ENCODE measurements around the gene IFT43. TPM values are rescaled to one million over a fixed set of nuclear protein-coding genes. Genes with fewer than 3 reads are reported as not detected.
A peak's percentile ranks its signal among the peaks of the same experiment; 100 is the strongest.

The IFT43 gene
- total RNA-seq, result 28.2 TPM

DNA sequence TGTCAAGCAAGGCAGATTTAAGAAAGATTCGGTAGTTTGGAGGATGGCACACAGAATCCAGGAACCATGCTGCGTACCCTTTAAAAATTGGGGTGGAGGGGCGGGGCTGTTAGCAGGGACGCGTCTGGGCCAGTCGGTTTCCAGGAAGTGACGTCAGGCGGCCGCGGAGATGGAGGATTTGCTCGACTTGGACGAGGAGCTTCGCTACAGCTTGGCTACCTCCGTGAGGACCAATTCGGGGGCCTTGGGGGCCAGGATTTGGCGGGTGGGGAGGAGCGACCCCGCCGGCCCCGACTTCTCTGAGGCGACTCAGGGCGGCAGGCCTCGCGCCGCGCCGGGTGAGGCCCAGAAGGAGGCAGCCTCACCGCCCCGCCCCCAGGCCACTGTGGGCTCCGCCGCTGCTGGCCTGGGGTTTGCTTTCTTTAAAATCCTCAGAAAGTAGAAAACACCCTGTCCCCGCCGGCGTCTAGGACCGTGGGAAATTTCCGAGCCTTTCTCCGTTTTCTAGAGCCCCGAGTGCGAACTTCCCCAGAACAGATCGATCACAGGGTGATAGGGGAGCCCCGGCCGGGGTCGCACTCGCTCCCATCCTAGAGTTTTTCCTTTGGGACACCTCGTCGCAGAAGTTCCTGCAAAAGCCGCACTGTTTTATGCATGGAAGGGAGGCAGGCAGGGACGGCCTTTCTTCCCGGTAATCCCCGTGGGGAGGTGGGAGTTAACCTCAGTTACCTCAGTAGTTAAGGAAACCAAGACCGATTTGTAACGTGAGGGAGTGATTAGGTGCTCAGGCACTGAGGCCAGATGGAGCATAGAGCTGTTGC is at the start of gene IFT43:
TSS of gene IFT43 (plus strand) at position 146 of the 821 bp plus-strand sequence. CDS start at position 170, 24 bp downstream.
- peak; percentile 85 for DNase-seq

DNA sequence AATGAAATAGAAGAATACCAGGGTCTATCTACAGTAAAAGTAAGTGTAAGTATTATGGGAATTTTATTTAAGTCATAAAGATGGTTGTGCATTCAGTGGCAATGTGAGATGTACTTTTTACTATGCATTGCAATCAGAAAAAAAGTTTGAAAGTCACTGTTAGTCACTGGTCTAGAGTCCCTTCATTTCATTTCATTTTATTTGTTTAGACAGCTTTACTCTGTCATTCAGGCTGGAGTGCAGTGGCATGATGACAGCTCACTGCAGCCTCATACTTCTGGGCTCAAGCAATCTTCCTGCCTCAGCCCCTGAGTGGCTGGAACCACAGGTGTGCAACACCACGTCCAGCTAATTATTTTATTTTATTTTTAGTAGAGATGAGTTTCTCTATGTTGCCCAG is 46.4 kb upstream of the IFT43 start:
- no peak for DNase-seq

DNA sequence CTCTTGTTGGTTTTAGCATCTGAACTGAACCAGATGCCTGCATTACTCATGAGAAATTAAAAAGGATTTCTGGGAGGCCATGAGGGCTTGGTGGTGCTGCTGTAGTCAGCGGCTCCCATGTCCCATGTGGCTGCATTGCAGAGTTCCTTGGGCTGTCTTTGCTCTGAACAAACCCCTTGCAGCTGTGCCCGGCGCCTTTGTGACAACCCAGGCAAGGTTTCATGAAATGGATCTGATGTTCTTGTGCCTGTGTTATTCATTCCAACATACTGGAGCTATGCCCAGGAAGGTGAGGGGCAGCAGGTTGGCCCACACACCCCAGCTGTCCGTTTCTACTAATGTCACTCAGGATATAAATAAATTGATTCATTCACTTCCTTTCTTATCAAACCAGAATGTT is 44.5 kb upstream of the IFT43 start:
- no peak for DNase-seq

DNA sequence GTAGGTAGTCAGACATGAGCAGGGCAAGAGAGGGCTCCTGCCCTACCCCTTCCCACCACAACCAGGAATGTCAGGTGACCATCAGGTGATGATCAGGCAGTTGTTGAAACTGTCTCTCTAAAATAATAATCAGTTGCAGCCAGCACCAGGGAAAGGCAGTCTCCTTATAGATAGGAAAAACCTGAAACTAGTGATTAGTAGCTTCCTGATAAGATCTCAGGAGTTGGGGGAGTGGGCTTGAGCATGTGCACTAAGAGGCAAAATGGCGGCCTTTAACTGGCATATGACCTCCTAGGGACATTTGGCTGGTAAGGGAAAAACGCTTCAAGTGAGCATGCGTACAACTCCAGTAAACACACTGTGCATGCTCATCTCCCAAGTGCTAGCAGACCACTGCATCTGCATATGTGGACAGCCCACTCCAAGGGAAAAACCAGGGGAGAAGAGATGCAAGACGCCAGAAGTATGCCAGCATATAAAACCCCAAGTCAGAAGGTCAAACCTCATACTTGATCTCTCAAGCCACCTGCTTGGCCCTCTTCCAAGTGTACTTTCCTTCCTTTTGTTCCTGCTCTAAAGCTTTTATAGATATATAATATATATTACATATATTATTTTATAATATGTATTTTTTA is 40.8 kb upstream of the IFT43 start:
- no peak for DNase-seq

DNA sequence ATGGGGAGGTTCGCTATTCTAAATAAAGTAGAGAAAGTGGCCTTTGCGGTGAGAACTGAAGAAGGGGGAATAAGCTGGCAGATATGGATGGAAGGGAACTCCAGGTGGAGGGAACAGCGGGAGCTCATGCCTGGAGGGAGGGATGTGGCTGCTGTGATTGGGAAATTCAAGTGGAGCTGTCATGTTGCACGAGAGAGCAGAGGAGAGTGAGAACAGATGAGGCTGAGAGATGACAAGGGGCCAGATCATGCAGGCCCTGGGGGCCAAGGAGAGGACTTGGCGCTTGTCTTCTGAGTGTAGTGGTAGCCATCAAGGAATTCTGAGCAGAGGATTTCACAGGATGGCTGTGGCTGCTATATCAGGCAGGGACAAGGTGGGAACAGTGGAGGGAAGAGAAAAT is 38.8 kb upstream of the IFT43 start:
- DNase-seq, result no peak

DNA sequence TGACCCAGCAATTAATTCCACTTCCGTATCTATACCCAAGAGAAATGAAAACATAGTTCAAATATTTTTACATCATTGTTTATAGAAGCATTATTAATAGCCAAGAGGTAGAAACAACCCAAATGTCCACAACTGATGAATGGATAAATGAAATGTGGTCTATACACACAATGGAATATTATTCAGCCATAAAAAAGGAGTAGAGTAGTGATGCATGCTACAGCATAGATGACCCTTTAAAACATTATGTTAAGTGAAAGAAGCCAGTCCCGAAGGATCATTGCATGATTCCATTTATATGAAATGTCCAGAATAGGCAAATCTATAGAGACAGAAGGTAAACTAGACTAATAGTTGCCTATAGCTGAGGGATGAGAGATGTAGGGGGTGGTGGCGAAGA is 33.1 kb upstream of the IFT43 start:
- no peak for DNase-seq

DNA sequence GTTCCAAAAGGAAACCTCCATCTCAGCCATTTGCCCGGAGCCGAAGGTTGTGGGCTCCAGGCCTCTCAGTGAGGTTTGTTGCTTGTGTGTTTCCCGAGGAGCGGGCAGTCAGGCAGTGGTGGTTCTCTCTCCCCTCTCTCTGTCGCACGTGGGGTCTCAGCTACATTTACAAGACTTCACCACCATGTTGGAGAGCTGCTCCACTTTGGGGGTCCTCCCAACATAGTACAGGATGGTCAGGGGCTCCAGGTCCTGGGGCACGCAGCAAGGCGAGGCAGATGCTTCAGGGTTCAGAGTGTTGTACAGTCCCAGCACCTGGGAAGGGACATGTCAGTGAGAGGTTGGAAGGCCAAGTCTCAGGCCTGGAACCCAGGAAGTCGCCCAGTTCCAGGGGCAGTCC is 26.5 kb upstream of the IFT43 start:
- no peak for DNase-seq

DNA sequence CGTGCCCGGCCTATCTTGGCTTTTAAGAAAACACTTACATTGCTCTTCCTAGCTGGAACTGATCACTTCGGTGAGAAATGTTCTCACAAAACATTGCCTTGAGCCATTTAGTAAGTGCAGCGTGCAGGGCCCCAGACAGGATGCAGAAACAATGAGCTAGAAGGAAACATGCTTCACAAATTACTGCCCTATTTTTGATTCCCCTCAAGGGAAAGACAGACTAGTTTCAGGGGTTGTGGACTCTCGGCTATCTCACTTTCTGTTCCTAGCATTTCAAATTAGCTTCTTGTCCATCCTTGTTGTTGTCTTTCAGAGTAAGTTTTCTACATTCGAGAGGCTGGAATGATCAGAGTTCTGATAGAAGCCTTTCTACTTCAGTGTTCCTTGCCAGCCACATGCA is 25.3 kb upstream of the IFT43 start:
- DNase-seq, result no peak

DNA sequence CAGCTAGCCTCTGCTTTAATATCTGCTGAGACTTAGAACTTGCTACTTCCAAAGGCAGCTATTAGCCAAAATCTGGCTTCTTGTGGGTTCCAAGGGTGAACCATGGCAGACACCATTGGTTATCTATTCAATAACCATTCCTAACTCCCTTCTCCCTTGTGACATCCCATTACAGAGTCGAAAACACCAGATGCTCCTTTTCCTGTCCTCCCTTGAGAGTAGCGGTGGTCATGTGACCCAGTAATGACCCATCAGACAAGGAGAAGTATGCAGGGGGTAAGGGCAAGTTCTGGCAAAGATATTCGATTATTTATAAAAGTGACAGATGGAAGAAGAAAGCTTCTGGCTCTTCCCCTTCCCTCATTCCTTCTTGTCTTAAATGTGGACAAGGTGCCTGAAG is 23.9 kb upstream of the IFT43 start:
- no peak for DNase-seq

DNA sequence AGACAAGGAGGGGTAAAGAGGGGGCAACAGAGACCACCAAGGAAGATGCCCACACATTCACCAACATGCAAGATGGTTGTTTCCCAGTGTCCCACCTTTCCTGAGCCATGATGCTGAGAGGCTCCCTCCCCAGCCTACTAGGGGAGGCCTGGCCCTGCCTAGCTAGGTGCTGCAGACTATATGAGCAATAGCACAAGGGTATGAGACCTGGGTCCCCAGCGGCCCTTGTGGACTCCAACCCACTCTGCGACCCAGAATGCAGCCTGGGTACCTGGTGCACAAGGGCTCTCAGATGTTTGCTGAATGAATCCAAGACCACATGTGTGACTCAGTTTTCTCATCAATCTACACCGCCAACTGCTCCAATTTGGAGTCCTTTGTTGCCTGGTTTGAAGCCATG is 17.7 kb upstream of the IFT43 start:
- no peak for DNase-seq

DNA sequence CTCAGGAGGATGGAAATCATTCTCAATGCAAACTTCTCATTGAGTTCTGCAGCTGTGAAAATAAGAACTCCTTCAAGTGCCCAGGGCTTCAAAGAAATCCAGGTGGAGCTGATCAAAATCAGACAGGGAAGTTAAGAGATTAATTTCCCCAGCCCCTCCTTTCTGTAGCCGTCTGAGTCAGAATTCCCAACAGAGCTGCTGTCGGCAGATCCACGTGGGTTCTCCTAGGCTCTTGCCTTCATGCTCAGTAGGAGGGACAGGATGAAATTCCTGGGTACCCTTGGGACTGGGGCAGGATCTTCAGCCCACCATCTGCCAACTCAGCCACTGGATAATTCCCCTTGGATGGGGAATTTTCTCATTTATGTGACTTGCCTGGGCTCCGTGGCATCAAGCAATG is 17.1 kb upstream of the IFT43 start:
- no peak for DNase-seq

DNA sequence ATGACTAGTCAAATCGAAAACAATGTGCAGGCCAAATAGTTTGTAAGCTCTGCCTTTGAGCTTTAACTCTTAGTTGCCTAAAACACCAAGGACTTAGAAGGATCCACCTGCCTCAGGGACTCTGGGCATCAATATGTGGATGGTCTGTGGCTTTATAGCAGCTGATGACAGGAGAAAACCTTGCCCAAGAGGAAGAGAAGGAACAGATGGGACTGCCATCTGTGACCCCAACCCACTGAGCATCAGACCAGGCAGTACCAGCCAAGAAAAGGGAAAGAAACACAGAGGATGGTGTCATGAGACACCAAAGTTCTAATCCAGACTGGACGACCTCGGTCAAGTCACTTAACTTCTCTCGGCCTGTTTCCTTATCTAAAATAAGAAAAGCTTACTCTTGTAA is 16.4 kb upstream of the IFT43 start:
- DNase-seq, result no peak

DNA sequence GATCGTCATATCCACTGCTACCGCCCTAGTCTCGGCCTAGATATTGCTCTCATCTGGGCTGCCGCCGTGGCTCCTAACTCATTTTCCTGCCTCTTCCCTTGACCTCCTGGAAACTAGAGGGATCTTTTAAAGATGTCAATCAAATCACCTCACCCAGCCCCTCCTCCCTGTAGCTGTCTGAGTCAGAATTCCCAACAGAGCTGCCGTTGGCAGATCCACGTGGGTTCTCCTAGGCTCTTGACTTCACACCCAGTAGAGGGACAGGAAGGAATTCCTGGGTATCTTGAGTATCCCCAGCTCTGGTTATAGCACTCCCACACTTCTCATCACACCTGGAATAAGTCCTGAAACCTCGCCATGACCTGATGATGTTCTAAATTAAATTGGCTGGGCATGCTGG is 15.7 kb upstream of the IFT43 start:
- DNase-seq, result no peak

DNA sequence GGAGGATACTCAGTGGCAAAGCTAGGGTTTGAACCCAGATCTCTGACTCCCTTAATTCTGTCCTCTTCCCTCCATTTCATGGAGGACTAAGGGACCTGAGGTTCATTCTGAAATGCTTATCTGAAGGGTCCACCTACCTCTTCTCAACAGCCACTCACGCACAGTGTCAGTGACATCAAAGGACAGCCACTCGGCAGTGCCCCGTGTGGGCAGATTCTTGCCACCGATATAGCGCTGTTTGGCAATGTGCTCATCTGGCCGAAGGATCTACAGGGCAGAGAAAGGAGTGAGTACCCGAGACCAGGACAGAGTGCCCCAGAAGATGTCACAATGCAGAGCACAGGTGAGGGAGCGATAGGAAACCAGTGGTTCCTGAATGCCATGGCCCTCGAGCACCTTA is 14.6 kb upstream of the IFT43 start:
- DNase-seq, result no peak

DNA sequence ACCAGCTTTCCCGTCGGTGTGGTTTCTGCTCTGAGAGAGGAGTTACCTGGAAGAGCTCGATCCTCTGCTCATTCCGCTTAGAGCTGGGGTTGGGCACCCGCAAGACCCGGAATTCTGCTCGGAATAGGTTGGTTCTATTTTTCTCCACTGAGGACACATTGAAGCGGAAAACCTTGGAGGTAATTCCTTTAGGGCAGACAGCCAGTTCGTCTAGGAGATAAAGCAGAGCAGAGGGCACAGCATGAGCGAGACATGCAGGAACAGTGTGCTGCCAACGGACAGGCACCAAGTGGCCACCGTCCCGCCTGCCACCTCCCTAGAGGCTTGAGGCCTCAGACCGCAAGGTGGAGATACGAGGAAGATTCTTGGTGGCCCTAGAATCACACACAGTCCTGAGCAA is 14.1 kb upstream of the IFT43 start:
- no peak for DNase-seq

DNA sequence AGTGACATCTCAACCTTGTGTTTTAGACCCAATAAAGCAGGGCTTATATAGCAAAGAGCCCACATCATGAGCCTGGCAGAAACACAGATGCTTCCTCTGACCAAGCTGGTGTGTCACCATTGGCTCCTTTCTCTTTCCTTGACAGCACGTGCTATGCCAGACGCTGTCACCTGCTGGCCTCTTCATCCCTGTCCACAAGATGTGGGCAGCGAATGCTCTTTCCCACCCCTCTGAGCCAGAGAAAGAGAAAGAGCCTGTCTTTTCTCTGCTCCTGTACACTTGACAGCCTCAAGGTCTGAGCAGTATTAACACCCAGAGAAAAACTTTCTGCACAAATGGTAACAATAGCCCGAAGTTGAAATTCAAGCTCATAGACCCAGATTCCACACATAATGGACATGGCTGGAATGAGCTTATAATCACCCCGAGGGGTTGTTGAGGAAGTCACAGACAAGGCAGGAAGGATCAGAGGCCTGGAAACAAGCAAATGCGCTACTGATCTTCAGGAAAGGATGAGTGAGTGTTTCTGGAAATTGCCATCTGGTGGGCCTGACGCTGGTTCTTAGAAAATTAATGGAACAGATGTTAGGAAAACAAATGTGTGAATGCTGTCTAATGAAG is 12.7 kb upstream of the IFT43 start:
- no peak for DNase-seq

DNA sequence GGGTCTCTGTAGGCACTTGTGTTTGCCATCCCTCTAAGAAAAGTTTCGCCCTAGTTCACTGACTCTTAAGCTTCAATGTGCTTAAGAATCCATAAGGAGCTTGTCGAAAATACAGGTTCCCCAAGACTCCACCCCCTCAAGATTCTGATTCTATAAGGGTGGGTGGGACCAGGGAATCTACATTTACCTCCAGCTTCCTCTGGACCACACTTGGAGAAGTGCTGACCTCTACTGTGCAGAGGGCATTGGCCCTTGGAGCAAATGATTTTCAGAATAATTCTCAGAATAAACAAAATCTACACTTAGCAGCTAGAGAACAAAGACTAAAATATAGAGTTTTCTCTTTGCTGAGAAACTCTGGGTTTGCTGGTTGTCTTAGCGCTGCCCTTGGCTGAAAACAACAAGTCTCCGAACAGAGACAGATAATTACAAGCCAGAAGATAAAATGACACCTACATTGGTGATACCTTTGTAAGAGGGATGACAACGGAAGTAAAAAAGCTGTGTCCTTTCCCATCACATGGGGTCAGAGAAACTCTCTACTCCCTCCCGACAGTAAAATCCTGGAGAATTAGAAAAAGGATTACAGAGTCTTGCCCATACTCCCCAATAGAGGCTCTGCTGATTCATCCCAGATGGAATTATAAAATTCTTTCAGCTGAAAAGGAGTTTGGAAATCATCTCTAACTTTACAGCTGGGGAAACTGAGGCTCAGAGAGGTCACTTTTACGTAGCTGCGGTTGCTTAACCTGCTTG is 8.6 kb upstream of the IFT43 start:
- DNase-seq, result no peak

DNA sequence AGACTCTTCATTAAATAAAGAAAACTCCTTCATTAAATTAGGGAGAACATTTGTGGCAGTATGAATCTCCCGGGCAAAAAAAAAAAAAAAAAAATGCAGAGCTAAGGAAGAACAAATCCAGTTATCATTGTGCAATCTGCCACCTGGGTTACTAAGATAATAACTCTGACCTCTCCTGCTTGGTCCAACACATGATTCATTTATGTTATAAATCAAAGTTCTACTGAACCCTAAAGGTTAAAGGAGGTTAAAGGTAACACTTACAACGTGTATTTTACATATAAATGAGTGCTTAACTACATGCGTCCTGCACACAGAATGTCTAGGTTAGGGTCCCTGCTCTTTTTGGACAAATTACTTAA is 8.0 kb upstream of the IFT43 start:
- no peak for DNase-seq

DNA sequence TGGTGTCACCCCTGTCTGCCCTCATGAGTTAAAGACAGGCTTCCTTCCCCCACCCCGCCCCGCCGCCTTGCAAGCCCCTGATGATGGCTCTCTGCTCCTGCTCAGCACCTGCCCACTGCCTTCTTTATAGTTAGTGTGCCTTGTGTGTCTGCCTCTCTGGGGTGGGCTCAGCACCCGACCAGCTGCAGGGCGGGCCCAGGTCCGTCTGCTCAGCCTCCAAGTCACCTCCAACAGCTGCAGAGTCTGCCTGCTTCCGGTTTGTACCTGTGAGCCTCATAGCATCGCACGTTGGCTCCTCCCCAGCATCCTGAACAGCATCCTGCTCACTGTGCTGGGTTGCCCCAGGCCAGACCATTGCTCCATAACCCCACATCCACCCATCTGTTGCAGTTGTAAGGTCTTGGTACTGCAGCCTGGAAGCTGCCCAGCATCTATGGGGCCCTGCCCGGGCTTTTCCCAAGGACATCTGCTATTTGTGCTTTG is 7.3 kb upstream of the IFT43 start:
- DNase-seq, result no peak

DNA sequence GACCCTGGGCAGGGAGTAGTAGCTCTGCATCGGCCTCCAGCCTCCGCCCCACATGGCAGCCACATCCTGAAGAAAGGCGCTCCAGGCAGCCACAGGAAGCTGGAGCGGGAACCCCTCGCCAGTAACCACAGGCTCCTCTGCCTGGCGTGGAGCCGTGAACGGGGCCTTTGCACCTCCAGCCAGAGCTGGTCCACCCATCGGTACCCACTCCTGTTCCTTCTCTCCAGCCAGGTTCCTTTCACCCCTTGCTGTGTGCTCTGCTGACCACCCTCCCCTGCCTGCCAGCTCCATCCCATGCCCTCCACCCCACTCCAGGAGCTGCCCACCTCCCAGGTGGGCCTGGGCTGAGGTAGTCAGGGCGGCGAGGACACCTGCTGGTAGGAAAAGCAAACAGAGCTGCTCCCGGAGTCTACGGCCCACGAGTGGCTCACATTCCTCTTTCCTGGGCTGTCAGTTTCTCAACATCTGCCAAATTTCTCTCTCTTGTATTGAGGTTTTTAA is 6.4 kb upstream of the IFT43 start:
- DNase-seq, result no peak

DNA sequence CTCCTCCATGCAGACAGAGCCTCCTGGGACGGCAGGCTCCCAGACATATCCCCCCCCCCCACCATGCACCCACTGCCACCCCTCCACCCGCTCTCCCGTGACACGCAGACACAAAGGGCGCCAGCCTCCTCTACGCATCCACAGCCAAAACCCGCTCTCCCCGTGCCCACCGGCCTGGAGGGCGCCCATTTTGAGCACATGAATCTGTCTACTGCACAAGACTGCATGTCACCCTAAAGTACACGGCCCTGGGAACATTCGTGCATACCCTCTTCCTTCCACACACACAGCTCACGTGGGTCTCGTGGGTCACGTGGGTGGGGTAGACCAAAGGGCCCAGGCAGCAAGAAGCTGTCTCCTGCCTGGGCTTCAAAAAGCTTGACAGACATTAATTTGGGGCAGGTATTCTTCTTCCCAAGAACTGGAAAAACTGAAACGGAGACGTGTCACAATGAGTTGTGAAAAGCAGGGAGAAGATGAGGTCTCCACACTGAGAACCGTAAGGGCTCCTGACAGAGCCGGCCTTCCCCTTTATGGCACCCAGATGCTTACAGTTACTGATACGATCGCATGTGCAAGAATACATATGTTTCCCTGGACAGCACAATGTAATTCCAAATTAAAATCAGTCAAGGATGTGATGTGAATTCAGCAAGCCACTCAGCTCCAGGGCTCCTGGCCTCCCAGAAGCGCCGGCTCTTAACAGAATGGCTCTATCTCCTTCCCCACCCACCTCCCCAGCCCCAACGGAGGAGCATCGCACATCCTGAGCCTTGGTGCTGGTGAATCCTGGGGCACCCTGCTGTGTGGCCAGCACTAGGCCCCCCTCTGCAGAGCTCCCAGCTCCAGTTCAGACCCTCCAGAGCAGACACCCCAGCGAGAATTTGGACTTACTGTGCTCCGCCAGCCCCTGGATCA is 5.7 kb upstream of the IFT43 start:
- no peak for DNase-seq

DNA sequence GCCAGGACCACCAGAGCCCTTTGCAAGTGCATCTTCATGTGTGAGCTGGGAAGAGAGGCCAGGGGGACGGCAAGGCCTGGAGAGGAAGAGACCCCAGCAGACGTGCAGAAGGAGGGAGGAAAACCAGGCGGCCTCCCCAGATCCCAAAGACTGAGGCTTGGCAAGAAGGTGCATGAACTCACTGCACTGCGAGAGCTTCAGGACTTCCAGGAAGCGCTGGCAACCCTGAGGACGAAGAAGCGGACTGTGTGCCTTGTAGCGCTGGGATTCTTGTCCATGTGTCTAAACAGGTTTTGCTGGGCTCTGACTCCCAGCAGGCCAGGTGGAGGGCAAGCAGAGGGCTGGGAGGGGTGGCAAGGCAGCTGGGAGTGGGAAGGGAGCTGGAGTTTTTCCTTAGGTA is 4.7 kb upstream of the IFT43 start:
- DNase-seq, result no peak
